ENCODE results near the gene STUB1. TPM values are rescaled to one million over a fixed set of nuclear protein-coding genes. Genes with fewer than 3 reads are reported as not detected.

STUB1 gene
- polyA plus RNA-seq, 1 experiment = 88.8 TPM

DNA sequence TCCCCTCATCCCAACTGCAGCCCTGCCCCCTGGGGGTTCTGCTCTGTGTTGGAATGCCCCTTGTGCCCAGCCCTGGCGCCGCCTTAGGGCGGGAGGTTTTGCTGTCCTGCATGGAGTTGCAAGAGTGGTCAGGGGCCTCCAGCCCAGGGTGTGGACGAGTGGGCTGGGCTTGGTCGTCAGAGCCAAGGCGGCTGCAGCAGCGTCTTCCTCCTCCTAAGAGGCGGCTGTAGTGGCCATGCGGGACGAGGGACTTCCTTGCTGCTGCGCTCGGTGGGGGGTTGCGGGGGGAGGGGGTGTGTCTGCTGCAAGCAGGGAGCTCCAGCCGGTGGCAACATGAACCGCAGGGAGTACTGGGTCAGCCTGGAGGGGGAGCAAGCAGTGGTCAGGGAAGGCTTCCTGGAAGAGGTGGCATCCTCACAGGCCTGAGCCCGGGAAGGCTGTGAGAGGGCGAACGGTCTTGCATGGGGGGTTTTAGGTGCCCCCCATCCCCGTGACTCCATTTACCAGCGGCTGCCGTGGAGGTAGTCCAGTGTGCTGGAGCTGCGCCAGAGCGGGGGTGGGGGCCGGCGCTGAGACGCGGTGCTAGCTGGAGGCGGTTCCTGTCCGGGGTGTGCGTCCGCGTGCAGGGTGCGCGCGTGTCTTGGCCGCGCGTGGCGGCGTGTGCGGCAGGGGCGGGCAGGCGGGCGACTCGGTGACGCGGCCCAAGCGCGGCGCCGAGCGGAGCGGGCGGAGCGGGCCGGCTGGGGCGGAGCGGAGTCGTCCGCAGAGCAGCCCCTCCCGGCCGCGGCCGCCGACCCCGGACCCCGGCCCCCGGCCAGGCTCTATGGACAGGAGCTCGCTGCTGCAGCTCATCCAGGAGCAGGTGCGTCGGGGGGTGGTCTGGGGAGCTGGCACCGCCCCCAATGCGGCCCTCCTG lies 5.0 kb upstream of the STUB1 start, which contains the start of gene RHBDL1:
Gene RHBDL1 (plus strand): TSS at position 704 of the 916 bp plus-strand sequence. CDS start 120 bp downstream, at position 824.
- ChIA-PET POLR2A (no interaction called here), CTCF (interaction anchor here (1.6 kb wide), 1 partner anchor 8 kb away, joined by 5 read pairs; no protein-coding TSS in a partner anchor)
- TF ChIP-seq, protein P1, sequence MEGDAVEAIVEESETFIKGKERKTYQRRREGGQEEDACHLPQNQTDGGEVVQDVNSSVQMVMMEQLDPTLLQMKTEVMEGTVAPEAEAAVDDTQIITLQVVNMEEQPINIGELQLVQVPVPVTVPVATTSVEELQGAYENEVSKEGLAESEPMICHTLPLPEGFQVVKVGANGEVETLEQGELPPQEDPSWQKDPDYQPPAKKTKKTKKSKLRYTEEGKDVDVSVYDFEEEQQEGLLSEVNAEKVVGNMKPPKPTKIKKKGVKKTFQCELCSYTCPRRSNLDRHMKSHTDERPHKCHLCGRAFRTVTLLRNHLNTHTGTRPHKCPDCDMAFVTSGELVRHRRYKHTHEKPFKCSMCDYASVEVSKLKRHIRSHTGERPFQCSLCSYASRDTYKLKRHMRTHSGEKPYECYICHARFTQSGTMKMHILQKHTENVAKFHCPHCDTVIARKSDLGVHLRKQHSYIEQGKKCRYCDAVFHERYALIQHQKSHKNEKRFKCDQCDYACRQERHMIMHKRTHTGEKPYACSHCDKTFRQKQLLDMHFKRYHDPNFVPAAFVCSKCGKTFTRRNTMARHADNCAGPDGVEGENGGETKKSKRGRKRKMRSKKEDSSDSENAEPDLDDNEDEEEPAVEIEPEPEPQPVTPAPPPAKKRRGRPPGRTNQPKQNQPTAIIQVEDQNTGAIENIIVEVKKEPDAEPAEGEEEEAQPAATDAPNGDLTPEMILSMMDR (IDR thresholded peaks at IDR 0.05; ENCODE audit: low read depth, low read length) = no peak
- H3K27me3 ChIP-seq (ENCODE audit: control insufficient read depth, insufficient read depth, low read length) = no peaks in the 10 kb centered on the region
- DNase-seq (ENCODE audit: low read depth, low spot score) = no peak
- peak within 1 kb of the TSS; percentile 11 for H3K27ac ChIP-seq (ENCODE audit: low read depth, low read length)
- H3K4me3 ChIP-seq (ENCODE audit: low read depth, low read length) = peak within 1 kb of the TSS; percentile 57
- no peaks in the 10 kb centered on the region; the same call in 1 of the 2 replicates for H3K9me3 ChIP-seq (ENCODE audit: control insufficient read depth, insufficient read depth, low read length)

- H3K9me3 ChIP-seq (ENCODE audit: control insufficient read depth, insufficient read depth, low read length) = peaks cover 3% of the 10 kb centered on the region; the same call in 1 of the 2 replicates
- no peaks in the 10 kb centered on the region for H3K27me3 ChIP-seq (ENCODE audit: control insufficient read depth, insufficient read depth, low read length)
- peak overlapping the region; percentile 57 for H3K4me3 ChIP-seq (ENCODE audit: low read depth, low read length)
- CTCF ChIA-PET = interaction anchor here (1.0 to 1.6 kb wide), 2 partner anchors 9 to 15 kb away, joined by 3 to 5 read pairs; no protein-coding TSS in a partner anchor
- TF ChIP-seq, protein P1 (IDR thresholded peaks at IDR 0.05; ENCODE audit: low read depth, low read length) = no peak
- POLR2A ChIA-PET = interaction anchor here (0.6 kb wide), 1 partner anchor 9 kb away, joined by 3 read pairs; no protein-coding TSS in a partner anchor
- no peak for DNase-seq (ENCODE audit: low read depth, low spot score)
- no peak overlapping the region for H3K27ac ChIP-seq (ENCODE audit: low read depth, low read length)
Observed at GRCh38 chr16:675884-676564, 4.2 kb upstream of the STUB1 start.

DNA sequence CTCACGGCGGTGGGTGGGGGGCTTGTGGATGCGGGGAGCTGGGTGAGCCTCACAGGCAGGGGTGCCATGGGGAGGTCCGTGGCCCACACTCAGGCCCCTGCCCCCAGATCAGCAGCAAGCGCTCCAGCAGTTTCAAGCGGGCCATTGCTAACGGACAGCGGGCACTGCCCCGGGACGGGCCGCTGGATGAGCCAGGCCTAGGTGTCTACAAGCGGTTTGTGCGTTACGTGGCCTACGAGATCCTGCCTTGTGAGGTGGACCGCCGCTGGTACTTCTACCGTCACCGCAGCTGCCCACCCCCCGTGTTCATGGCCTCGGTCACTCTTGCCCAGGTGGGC lies 3.7 kb upstream of the STUB1 start:
- TF ChIP-seq, protein P1 (IDR thresholded peaks at IDR 0.05; ENCODE audit: low read depth, low read length) = no peak
- CTCF ChIA-PET = interaction anchor here (1.0 to 1.6 kb wide), 2 partner anchors 9 to 16 kb away, joined by 3 to 5 read pairs; no protein-coding TSS in a partner anchor
- Histone ChIP-seq H3K9me3 (ENCODE audit: control insufficient read depth, insufficient read depth, low read length) (peaks cover 7% of the 10 kb centered on the region; the same call in 1 of the 2 replicates), H3K27ac (ENCODE audit: low read depth, low read length) (no peak overlapping the region), H3K4me3 (ENCODE audit: low read depth, low read length) (no peak overlapping the region), H3K27me3 (ENCODE audit: control insufficient read depth, insufficient read depth, low read length) (no peaks in the 10 kb centered on the region)
- POLR2A ChIA-PET = interaction anchor here (0.6 kb wide), 1 partner anchor 9 kb away, joined by 3 read pairs; no protein-coding TSS in a partner anchor
- no peak for DNase-seq (ENCODE audit: low read depth, low spot score)

DNA sequence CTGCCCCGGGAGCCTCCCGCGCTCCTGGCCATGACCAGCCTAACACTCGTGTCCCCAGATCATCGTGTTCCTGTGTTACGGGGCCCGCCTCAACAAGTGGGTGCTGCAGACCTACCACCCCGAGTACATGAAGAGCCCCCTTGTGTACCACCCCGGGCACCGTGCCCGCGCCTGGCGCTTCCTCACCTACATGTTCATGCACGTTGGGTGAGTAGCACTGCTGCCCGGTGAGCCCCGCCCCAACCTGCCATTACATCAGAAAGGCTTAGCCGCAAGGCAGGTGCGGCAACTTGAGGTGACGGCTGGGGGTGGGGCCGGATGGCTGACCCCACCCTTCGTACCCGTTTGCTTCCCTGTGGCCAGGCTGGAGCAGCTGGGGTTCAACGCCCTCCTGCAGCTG lies 3.3 kb upstream of the STUB1 start:
- Histone ChIP-seq H3K4me3 (ENCODE audit: low read depth, low read length) (no peak overlapping the region), H3K27ac (ENCODE audit: low read depth, low read length) (no peak overlapping the region), H3K27me3 (ENCODE audit: control insufficient read depth, insufficient read depth, low read length) (no peaks in the 10 kb centered on the region), H3K9me3 (ENCODE audit: control insufficient read depth, insufficient read depth, low read length) (peaks cover 7% of the 10 kb centered on the region; the same call in 1 of the 2 replicates)
- TF ChIP-seq, protein P1 (IDR thresholded peaks at IDR 0.05; ENCODE audit: low read depth, low read length) = no peak
- POLR2A ChIA-PET = no interaction called here
- CTCF ChIA-PET = interaction anchor here (1.6 kb wide), 1 partner anchor 9 kb away, joined by 5 read pairs; no protein-coding TSS in a partner anchor
- no peak for DNase-seq (ENCODE audit: low read depth, low spot score)

Measured in AG04450 (cell line).